ENCODE data around the gene CCDC137. TPM values are rescaled to one million over a fixed set of nuclear protein-coding genes. Genes with fewer than 3 reads are reported as not detected.

CCDC137 gene
- total and polyA plus RNA-seq, 2 experiments from 2014 or later: 16.9 to 23.4 TPM

- H3K4me1 ChIP-seq (ENCODE audit: low read depth): peaks cover 7% of the 10 kb centered on the region
- TF ChIP-seq, protein P1, sequence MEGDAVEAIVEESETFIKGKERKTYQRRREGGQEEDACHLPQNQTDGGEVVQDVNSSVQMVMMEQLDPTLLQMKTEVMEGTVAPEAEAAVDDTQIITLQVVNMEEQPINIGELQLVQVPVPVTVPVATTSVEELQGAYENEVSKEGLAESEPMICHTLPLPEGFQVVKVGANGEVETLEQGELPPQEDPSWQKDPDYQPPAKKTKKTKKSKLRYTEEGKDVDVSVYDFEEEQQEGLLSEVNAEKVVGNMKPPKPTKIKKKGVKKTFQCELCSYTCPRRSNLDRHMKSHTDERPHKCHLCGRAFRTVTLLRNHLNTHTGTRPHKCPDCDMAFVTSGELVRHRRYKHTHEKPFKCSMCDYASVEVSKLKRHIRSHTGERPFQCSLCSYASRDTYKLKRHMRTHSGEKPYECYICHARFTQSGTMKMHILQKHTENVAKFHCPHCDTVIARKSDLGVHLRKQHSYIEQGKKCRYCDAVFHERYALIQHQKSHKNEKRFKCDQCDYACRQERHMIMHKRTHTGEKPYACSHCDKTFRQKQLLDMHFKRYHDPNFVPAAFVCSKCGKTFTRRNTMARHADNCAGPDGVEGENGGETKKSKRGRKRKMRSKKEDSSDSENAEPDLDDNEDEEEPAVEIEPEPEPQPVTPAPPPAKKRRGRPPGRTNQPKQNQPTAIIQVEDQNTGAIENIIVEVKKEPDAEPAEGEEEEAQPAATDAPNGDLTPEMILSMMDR (IDR thresholded peaks at IDR 0.05; ENCODE audit: low read depth, low read length): no peak
- H3K36me3 ChIP-seq: peaks cover 38% of the 10 kb centered on the region
- DNase-seq (ENCODE audit: low read depth in 1 of 2, low spot score in 1 of 2): no peak
- H3K27ac ChIP-seq: peak overlapping the region; percentile 89
- H3K27me3 ChIP-seq: no peaks in the 10 kb centered on the region
- H3K9me3 ChIP-seq (ENCODE audit: low read depth): no peaks in the 10 kb centered on the region
- peak overlapping the region; percentile 54 for H3K4me3 ChIP-seq
Observed at GRCh38 chr17:81703747-81704654, 37.5 kb downstream of the CCDC137 start.

DNA sequence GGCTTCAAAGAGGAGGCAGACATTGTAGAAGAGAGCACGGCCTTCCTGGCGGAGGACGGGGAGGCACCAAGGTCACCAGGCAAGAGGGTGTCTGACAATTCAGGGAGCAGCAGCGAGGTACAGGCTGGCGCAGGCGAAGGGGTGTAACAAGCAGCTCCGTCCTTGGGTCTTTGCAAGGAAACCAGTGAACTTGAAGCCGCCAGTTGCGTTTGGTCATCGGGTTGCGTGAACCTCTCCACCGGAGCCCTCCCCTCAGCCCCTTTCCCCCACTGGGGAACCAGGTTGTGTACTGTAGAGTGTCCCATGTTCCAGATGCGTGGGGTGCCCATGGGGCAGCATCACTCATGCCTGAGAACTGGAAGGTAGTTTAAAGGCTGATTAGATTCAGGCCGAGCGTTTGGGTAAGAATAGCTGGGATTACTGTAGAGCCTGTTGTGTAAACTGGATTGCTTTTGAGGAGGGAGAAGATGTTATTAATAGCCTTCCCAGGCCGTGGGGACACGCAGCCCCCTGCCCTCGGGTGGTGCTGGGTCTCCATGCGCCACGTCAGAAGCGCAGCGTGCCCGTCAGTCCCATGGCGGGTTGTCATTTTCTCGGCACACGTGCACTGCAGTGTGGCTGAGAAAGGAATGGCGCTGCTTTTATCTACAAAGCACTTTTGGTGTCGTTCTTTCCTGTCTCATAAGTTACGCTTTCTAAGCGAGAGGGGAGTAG lies 39.1 kb downstream of the CCDC137 start:
- Histone ChIP-seq H3K27ac (no peak overlapping the region), H3K9me3 (ENCODE audit: low read depth) (no peaks in the 10 kb centered on the region), H3K36me3 (peaks cover 37% of the 10 kb centered on the region), H3K27me3 (no peaks in the 10 kb centered on the region), H3K4me3 (no peak overlapping the region), H3K4me1 (ENCODE audit: low read depth) (peaks cover 7% of the 10 kb centered on the region)
- TF ChIP-seq, protein P1 (IDR thresholded peaks at IDR 0.05; ENCODE audit: low read depth, low read length): no peak
- no peak for DNase-seq (ENCODE audit: low read depth in 1 of 2, low spot score in 1 of 2)

GRCh38 chr17:81706232-81706611 lies 39.7 kb downstream of the CCDC137 start:
- Histone ChIP-seq H3K36me3 (peaks cover 32% of the 10 kb centered on the region), H3K4me1 (ENCODE audit: low read depth) (peaks cover 12% of the 10 kb centered on the region), H3K27me3 (no peaks in the 10 kb centered on the region), H3K4me3 (no peak overlapping the region), H3K27ac (no peak overlapping the region), H3K9me3 (ENCODE audit: low read depth) (no peaks in the 10 kb centered on the region)
- TF ChIP-seq, protein P1 (IDR thresholded peaks at IDR 0.05; ENCODE audit: low read depth, low read length): no peak
- no peak for DNase-seq (ENCODE audit: low read depth in 1 of 2, low spot score in 1 of 2)

GRCh38 chr17:81706757-81707624 lies 40.5 kb downstream of the CCDC137 start:
- Histone ChIP-seq H3K4me3 (no peak overlapping the region), H3K4me1 (ENCODE audit: low read depth) (peaks cover 11% of the 10 kb centered on the region), H3K36me3 (peaks cover 28% of the 10 kb centered on the region), H3K27me3 (no peaks in the 10 kb centered on the region), H3K27ac (no peak overlapping the region), H3K9me3 (ENCODE audit: low read depth) (no peaks in the 10 kb centered on the region)
- no peak for DNase-seq (ENCODE audit: low read depth in 1 of 2, low spot score in 1 of 2)
- TF ChIP-seq, protein P1 (IDR thresholded peaks at IDR 0.05; ENCODE audit: low read depth, low read length): no peak

All from cardiac muscle cell (in vitro differentiated cells and primary cell).